Colonic mucosa (tissue), 4 donors: ENCODE data around the gene NDST4. TPM values are rescaled to one million over a fixed set of nuclear protein-coding genes. Genes with fewer than 3 reads are reported as not detected.

Experiments
- DNase-seq: peaks from one replicate; pipeline ENCODE4 v3.0.0-alpha.2; 2020
- H3K27ac ChIP-seq: fragments of 200-600 bp; one replicate; pipeline ENCODE4 v1.8.0; 2021
- H3K27me3 ChIP-seq: fragments of 200-600 bp; one replicate; pipeline ENCODE4 v1.8.0; 2021
- H3K36me3 ChIP-seq: fragments of 200-600 bp; one replicate; pipeline ENCODE4 v1.8.0; 2021
- H3K4me1 ChIP-seq: fragments of 200-600 bp; one replicate; pipeline ENCODE4 v1.8.0; 2021; ENCODE audit warnings: mild to moderate bottlenecking
- H3K4me3 ChIP-seq: fragments of 200-600 bp; one replicate; pipeline ENCODE4 v1.8.0; 2021
- H3K9ac ChIP-seq, 2 donors: one replicate each; pipeline ENCODE4 v1.7.0; 2013; ENCODE audit warnings: control low read depth in 2 of 2, low read depth in 2 of 2, low read length in 2 of 2
- H3K9me3 ChIP-seq: fragments of 200-600 bp; one replicate; pipeline ENCODE4 v1.8.0; 2021
- intact Hi-C: fragments of 100-400 bp; cut with DNase I; formaldehyde crosslinking; loops from one replicate; pipeline ENCODE4 v1.14.1; 2022
- total RNA-seq, 2 donors: library from RNA; stranded (reverse); fragmentation: NEBNext Ultra II Directional in 1 of 2; extraction: Animal tissue kit (Norgen Biotek cat#: 25700) in 1 of 2; gene quantifications; one replicate each; pipeline ENCODE4 v1.2.1, GENCODE V29; 2021
- TF ChIP-seq, protein P1 (sequence below): fragments of 200-600 bp; IDR thresholded peaks from one replicate; pipeline ENCODE4 v1.8.0; 2022; ENCODE audit warnings: antibody characterized with exemption, mild to moderate bottlenecking
- donor health status: healthy.
- donor health status: DM: no; HTN: no; CAD: no.
- donor health status: DM: no; HTN: no; CAD: no.

Gene NDST4
- total RNA-seq, 2 donors from 2014 or later = 0.13 to 0.20 TPM

DNA sequence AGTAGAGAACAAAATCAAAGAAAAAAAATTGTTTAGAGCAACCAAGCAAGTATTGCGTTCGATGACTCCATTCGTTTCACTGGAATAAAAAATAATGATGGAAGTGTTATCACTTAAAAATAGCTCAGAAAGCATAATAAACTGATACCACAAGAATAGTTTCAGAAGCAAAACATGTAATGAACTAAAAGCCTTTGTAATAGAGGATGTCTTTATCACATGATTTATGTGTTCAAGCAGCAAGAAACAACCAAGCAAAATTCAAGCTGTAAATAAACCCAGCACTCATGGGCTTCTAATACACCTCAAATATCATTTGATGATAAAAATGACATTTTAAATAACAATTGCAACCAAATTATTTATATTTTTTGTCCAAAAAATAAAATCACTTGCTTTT, 192.2 kb downstream of the NDST4 start:
- H3K4me3 ChIP-seq = no peak overlapping the region
- DNase-seq = no peak
- no peaks in the 10 kb centered on the region for H3K27me3 ChIP-seq
- no peak overlapping the region for H3K9ac ChIP-seq
- H3K36me3 ChIP-seq = no peaks in the 10 kb centered on the region
- TF ChIP-seq, protein P1, sequence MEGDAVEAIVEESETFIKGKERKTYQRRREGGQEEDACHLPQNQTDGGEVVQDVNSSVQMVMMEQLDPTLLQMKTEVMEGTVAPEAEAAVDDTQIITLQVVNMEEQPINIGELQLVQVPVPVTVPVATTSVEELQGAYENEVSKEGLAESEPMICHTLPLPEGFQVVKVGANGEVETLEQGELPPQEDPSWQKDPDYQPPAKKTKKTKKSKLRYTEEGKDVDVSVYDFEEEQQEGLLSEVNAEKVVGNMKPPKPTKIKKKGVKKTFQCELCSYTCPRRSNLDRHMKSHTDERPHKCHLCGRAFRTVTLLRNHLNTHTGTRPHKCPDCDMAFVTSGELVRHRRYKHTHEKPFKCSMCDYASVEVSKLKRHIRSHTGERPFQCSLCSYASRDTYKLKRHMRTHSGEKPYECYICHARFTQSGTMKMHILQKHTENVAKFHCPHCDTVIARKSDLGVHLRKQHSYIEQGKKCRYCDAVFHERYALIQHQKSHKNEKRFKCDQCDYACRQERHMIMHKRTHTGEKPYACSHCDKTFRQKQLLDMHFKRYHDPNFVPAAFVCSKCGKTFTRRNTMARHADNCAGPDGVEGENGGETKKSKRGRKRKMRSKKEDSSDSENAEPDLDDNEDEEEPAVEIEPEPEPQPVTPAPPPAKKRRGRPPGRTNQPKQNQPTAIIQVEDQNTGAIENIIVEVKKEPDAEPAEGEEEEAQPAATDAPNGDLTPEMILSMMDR = no peak
- no peaks in the 10 kb centered on the region for H3K4me1 ChIP-seq
- H3K27ac ChIP-seq = no peak overlapping the region
- intact Hi-C loops = no loop called here
- H3K9me3 ChIP-seq = no peaks in the 10 kb centered on the region

DNA sequence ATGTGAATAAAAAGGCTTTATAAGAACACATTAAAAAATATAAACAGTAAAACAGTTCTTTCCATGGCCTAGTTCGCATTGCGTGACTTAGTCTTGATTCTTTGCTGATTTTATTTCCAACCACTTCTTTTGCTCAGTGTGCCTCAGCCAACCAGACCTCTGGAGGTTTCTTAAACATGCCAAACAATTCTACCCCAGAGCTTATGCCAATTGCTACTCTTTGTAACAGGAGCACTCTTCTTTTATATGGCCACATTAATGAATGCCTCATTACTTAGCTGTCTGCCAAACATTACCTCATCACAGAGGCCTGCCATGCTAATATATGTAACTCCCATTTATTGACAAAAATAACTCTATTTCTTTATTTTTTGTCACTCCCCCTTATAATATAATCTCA, 202.3 kb downstream of the NDST4 start:
- no peak for DNase-seq
- Histone ChIP-seq H3K9ac (no peak overlapping the region), H3K4me3 (no peak overlapping the region), H3K9me3 (no peaks in the 10 kb centered on the region), H3K36me3 (no peaks in the 10 kb centered on the region), H3K27me3 (no peaks in the 10 kb centered on the region), H3K4me1 (no peaks in the 10 kb centered on the region), H3K27ac (no peak overlapping the region)
- TF ChIP-seq, protein P1 = no peak
- intact Hi-C loops = no loop called here

DNA sequence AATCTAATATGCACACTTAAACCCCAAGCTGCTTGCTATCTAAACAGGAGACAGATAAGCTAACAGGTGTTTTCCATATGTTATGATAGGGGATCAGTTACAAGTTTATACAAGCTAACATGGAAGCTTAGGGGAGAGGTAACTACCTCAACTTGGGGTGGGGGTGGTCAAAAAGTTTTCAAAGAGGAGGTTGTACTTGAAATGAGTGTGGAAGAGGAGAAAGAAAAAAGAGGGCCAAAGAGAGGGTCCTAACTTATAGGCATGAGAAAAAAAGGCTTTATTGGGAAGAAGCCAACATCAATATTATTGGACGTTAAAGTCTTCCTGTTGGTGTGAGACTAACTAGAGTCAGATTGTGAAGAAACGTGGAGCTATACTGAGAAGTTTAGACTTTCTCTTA, 205.9 kb downstream of the NDST4 start:
- Histone ChIP-seq H3K9ac (no peak overlapping the region), H3K4me1 (no peaks in the 10 kb centered on the region), H3K36me3 (no peaks in the 10 kb centered on the region), H3K9me3 (no peaks in the 10 kb centered on the region), H3K4me3 (no peak overlapping the region), H3K27me3 (no peaks in the 10 kb centered on the region), H3K27ac (no peak overlapping the region)
- TF ChIP-seq, protein P1 = no peak
- intact Hi-C loops = no loop called here
- DNase-seq = no peak

DNA sequence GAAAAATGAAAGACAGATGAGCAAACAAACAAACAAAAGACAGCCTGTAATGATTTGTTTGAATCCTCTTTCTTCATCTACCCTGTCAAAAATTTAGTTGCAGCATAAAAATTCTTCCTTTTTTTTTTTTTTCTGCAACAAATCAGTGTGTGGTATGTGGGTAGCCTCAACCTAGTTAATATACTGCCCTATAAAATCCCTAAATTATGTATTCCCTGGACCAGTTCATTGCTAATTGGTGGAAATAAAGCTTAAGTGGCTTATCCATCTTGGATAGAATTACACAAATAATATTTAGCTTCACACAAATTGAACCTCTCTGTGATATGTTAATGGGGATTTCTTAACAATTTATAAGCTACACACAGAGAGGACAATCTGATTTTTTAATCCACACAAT, 208.4 kb downstream of the NDST4 start:
- no peaks in the 10 kb centered on the region for H3K27me3 ChIP-seq
- H3K4me1 ChIP-seq = no peaks in the 10 kb centered on the region
- no peak overlapping the region for H3K27ac ChIP-seq
- H3K9ac ChIP-seq = no peak overlapping the region
- H3K4me3 ChIP-seq = no peak overlapping the region
- no peak for DNase-seq
- H3K36me3 ChIP-seq = no peaks in the 10 kb centered on the region
- TF ChIP-seq, protein P1 = no peak
- intact Hi-C loops = no loop called here
- no peaks in the 10 kb centered on the region for H3K9me3 ChIP-seq

DNA sequence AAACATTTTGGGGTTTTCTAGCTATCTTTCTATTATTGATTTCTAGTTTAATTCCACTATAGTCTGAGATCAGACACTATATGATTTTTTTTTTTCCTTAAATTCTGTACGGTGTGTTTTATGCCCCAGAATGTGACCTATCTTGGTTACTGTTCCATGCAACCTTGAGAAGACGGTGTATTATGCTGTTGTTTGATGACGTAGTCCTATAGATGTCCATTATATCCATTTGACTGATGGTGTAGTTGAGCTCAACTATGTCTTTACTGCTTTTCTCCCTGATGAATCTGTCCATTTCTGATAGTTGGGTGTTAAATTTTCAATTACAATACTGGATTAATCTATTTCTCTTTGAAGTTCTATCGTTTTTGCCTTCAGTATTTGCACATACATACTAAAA, 212.5 kb downstream of the NDST4 start:
- H3K27ac ChIP-seq = no peak overlapping the region
- no peaks in the 10 kb centered on the region for H3K27me3 ChIP-seq
- no peak for DNase-seq
- H3K4me3 ChIP-seq = no peak overlapping the region
- H3K9ac ChIP-seq = no peak overlapping the region
- H3K9me3 ChIP-seq = no peaks in the 10 kb centered on the region
- H3K4me1 ChIP-seq = no peaks in the 10 kb centered on the region
- H3K36me3 ChIP-seq = no peaks in the 10 kb centered on the region
- intact Hi-C loops = no loop called here
- TF ChIP-seq, protein P1 = no peak

DNA sequence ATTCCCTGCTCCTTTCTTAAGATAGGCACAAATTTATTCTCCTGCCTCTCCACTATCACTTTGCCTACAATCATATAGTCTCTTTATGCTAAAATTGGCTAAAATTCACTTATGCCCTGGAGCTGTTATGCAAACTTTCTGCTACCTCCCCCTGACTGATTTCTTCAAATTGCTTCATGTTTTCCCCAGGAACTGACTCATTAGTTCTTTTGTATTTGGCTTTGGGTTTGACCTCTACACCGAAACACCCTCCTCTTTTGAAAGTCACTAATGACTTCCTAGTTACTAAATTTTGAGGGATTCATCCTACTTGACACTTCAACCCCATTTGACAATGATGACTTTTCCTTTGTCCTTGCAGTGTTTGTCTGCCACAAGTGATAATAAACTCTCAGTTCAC, 222.6 kb downstream of the NDST4 start:
- H3K4me1 ChIP-seq = no peaks in the 10 kb centered on the region
- H3K9me3 ChIP-seq = no peaks in the 10 kb centered on the region
- no peak overlapping the region for H3K4me3 ChIP-seq
- intact Hi-C loops = no loop called here
- no peak for DNase-seq
- TF ChIP-seq, protein P1 = no peak
- no peak overlapping the region for H3K27ac ChIP-seq
- no peaks in the 10 kb centered on the region for H3K36me3 ChIP-seq
- H3K9ac ChIP-seq = no peak overlapping the region
- no peaks in the 10 kb centered on the region for H3K27me3 ChIP-seq
